ENCODE measurements around the gene WWOX. TPM values are rescaled to one million over a fixed set of nuclear protein-coding genes. Genes with fewer than 3 reads are reported as not detected.

The WWOX gene
- total and polyA plus RNA-seq, 10 donors, result 5.9 to 90.3 (median 26.4) TPM

- whole genome bisulfite sequencing, 5 donors, result 81 to 94% (median 90%) methylated on average over 5 of the region's 5 CpGs
- no peaks in the 10 kb centered on the region for H3K36me3 ChIP-seq
- H3K4me3 ChIP-seq, result no peak overlapping the region
- TF ChIP-seq POLR2A (IDR thresholded peaks at IDR 0.05) (no peak), POLR2AphosphoS5 (IDR thresholded peaks at IDR 0.05) (no peak), CTCF (IDR thresholded peaks at IDR 0.05 in 8 of 11, conservative IDR thresholded peaks at IDR 0.05 in 3 of 11) (no peak)
- no peak for DNase-seq
- H3K9me3 ChIP-seq, result no peaks in the 10 kb centered on the region
- no peaks in the 10 kb centered on the region for H3K4me1 ChIP-seq
- intact Hi-C loops (cut with DNase I; ENCODE audit: low total_unique reads), result no loop called here
- no peak overlapping the region for H3K27ac ChIP-seq
- no peaks in the 10 kb centered on the region for H3K27me3 ChIP-seq (replicated peaks in 1 of 7)
Measured at GRCh38 chr16:79109771-79110170, 1010.3 kb downstream of the WWOX start.

GRCh38 chr16:79110242-79110641 lies 1010.8 kb downstream of the WWOX start:
- Histone ChIP-seq H3K4me1 (no peaks in the 10 kb centered on the region), H3K27me3 (replicated peaks in 1 of 7) (no peaks in the 10 kb centered on the region), H3K36me3 (no peaks in the 10 kb centered on the region), H3K27ac (no peak overlapping the region), H3K9me3 (no peaks in the 10 kb centered on the region), H3K4me3 (no peak overlapping the region)
- DNase-seq, result no peak
- 90 to 95% (median 93%) methylated on average over 3 of the region's 3 CpGs for WGBS, 5 donors
- TF ChIP-seq POLR2AphosphoS5 (IDR thresholded peaks at IDR 0.05) (no peak), POLR2A (IDR thresholded peaks at IDR 0.05) (no peak), CTCF (IDR thresholded peaks at IDR 0.05 in 8 of 11, conservative IDR thresholded peaks at IDR 0.05 in 3 of 11) (no peak)
- intact Hi-C loops (cut with DNase I; ENCODE audit: low total_unique reads), result no loop called here

- no peak for TF ChIP-seq POLR2AphosphoS5 (IDR thresholded peaks at IDR 0.05)
- no peak for TF ChIP-seq CTCF (IDR thresholded peaks at IDR 0.05 in 8 of 11, conservative IDR thresholded peaks at IDR 0.05 in 3 of 11)
- no peak for TF ChIP-seq POLR2A (IDR thresholded peaks at IDR 0.05)
- Histone ChIP-seq H3K4me1 (no peaks in the 10 kb centered on the region), H3K36me3 (no peaks in the 10 kb centered on the region), H3K9me3 (no peaks in the 10 kb centered on the region), H3K4me3 (no peak overlapping the region), H3K27ac (no peak overlapping the region), H3K27me3 (replicated peaks in 1 of 7) (no peaks in the 10 kb centered on the region)
- intact Hi-C loops (cut with DNase I; ENCODE audit: low total_unique reads), result no loop called here
- DNase-seq, result no peak
- WGBS, 5 donors, result 70 to 89% (median 82%) methylated on average over 3 of the region's 3 CpGs
Measured at GRCh38 chr16:79110953-79111352, 1011.5 kb downstream of the WWOX start.

- TF ChIP-seq CTCF (IDR thresholded peaks at IDR 0.05 in 8 of 11, conservative IDR thresholded peaks at IDR 0.05 in 3 of 11), result no peak
- no peak for TF ChIP-seq POLR2A (IDR thresholded peaks at IDR 0.05)
- no peak for TF ChIP-seq POLR2AphosphoS5 (IDR thresholded peaks at IDR 0.05)
- H3K27ac ChIP-seq, result no peak overlapping the region
- no peaks in the 10 kb centered on the region for H3K36me3 ChIP-seq
- 90 to 97% (median 95%) methylated on average over 12 of the region's 12 CpGs for whole genome bisulfite sequencing, 5 donors
- H3K4me1 ChIP-seq, result no peaks in the 10 kb centered on the region
- intact Hi-C loops (cut with DNase I; ENCODE audit: low total_unique reads), result no loop called here
- H3K9me3 ChIP-seq, result peaks cover 0 to 13% (median 2%) of the 10 kb centered on the region in 8 donors
- no peaks in the 10 kb centered on the region for H3K27me3 ChIP-seq (replicated peaks in 1 of 7)
- no peak for DNase-seq
- no peak overlapping the region for H3K4me3 ChIP-seq
Measured at GRCh38 chr16:79112462-79112861, 1013.0 kb downstream of the WWOX start.
